D721Med (cell line): ENCODE results near the gene DVL3.

Source experiments
- DNase-seq: peaks from one replicate; pipeline ENCODE4 v3.0.0; 2011; ENCODE audit warnings: low spot score; ENCODE audit not compliant: insufficient read length
- FAIRE-seq: peaks from 2 replicates; lab custom pipeline; 2011; peaks lifted over from hg19 to GRCh38; lab: Jason Lieb, UNC
- CTCF ChIP-seq: IDR thresholded peaks from 2 replicates; pipeline ENCODE4 v1.5.1; 2012; ENCODE audit warnings: mild to moderate bottlenecking, control low read depth; ENCODE audit not compliant: insufficient read depth; ENCODE audit errors: missing control alignments

The DVL3 gene

GRCh38 chr3:184172681-184173373 lies 17.6 kb downstream of the DVL3 start:
- TF ChIP-seq CTCF: no peak
- DNase-seq: no peak
- no peak for FAIRE-seq

GRCh38 chr3:184173374-184173722 lies 18.2 kb downstream of the DVL3 start:
- no peak for TF ChIP-seq CTCF
- FAIRE-seq: no peak
- DNase-seq: no peak

GRCh38 chr3:184174284-184174645 lies 19.1 kb downstream of the DVL3 start:
- DNase-seq: no peak
- no peak for TF ChIP-seq CTCF
- FAIRE-seq: no peak

- peak; percentile 71 for DNase-seq
- TF ChIP-seq CTCF: no peak
- FAIRE-seq: no peak
Measured at GRCh38 chr3:184174646-184175492, 19.7 kb downstream of the DVL3 start, which contains the start of gene AP2M1. Gene AP2M1, plus strand, starts transcription at chr3:184174855. Its CDS starts 2,139 bp downstream, at chr3:184176994.

- FAIRE-seq (no peak), DNase-seq (no peak)
- no peak for TF ChIP-seq CTCF
Measured at GRCh38 chr3:184175506-184175905, 20.3 kb downstream of the DVL3 start.

- FAIRE-seq (no peak), DNase-seq (no peak)
Measured at GRCh38 chr3:184175981-184176376, 20.8 kb downstream of the DVL3 start.

More at GRCh38 chr3:184175981-184176376, 20.8 kb downstream of the DVL3 start:
- no peak for TF ChIP-seq CTCF
